ENCODE results near the gene DNAL4. TPM values are rescaled to one million over a fixed set of nuclear protein-coding genes. Genes with fewer than 3 reads are reported as not detected.

The DNAL4 gene
- total RNA-seq, 2 experiments from 2014 or later, result 6.7 to 7.4 TPM

GRCh38 chr22:38737302-38738060 is 56.5 kb downstream of the DNAL4 start:
- H3K4me1 Mint-ChIP-seq, result peaks cover 59% of the 10 kb centered on the region
- no peaks in the 10 kb centered on the region for H3K27me3 Mint-ChIP-seq
- no peak for DNase-seq
- H3K36me3 Mint-ChIP-seq, result peaks cover 23% of the 10 kb centered on the region
- peak overlapping the region; percentile 72 for H3K27ac Mint-ChIP-seq
- H3K4me3 Mint-ChIP-seq, result no peak overlapping the region
- H3K9me3 Mint-ChIP-seq, result no peaks in the 10 kb centered on the region

- H3K27me3 Mint-ChIP-seq, result no peaks in the 10 kb centered on the region
- H3K9me3 Mint-ChIP-seq, result no peaks in the 10 kb centered on the region
- DNase-seq, result no peak
- peak overlapping the region; percentile 72 for H3K27ac Mint-ChIP-seq
- peaks cover 16% of the 10 kb centered on the region for H3K36me3 Mint-ChIP-seq
- H3K4me1 Mint-ChIP-seq, result peaks cover 51% of the 10 kb centered on the region
- no peak overlapping the region for H3K4me3 Mint-ChIP-seq
These were observed 57.7 kb downstream of the DNAL4 start for GRCh38 chr22:38736257-38736570.

GRCh38 chr22:38735465-38736256 is 58.3 kb downstream of the DNAL4 start:
- no peaks in the 10 kb centered on the region for H3K27me3 Mint-ChIP-seq
- peaks cover 17% of the 10 kb centered on the region for H3K36me3 Mint-ChIP-seq
- peak overlapping the region; percentile 72 for H3K27ac Mint-ChIP-seq
- H3K4me1 Mint-ChIP-seq, result peaks cover 52% of the 10 kb centered on the region
- no peaks in the 10 kb centered on the region for H3K9me3 Mint-ChIP-seq
- H3K4me3 Mint-ChIP-seq, result no peak overlapping the region
- DNase-seq, result no peak

- Mint-ChIP-seq H3K4me3 (no peak overlapping the region), H3K9me3 (no peaks in the 10 kb centered on the region), H3K27me3 (no peaks in the 10 kb centered on the region), H3K4me1 (peaks cover 53% of the 10 kb centered on the region), H3K36me3 (peaks cover 20% of the 10 kb centered on the region), H3K27ac (peak overlapping the region; percentile 72)
- no peak for DNase-seq
These were observed 58.8 kb downstream of the DNAL4 start for GRCh38 chr22:38735126-38735464.

GRCh38 chr22:38734421-38735100 is 59.4 kb downstream of the DNAL4 start:
- DNase-seq, result no peak
- Mint-ChIP-seq H3K36me3 (peaks cover 21% of the 10 kb centered on the region), H3K9me3 (no peaks in the 10 kb centered on the region), H3K27me3 (no peaks in the 10 kb centered on the region), H3K4me3 (peak overlapping the region; percentile 0), H3K27ac (peak overlapping the region; percentile 72), H3K4me1 (peaks cover 48% of the 10 kb centered on the region)

- Mint-ChIP-seq H3K4me3 (no peak overlapping the region), H3K27ac (peak overlapping the region; percentile 72), H3K36me3 (peaks cover 21% of the 10 kb centered on the region), H3K4me1 (peaks cover 48% of the 10 kb centered on the region), H3K27me3 (no peaks in the 10 kb centered on the region), H3K9me3 (no peaks in the 10 kb centered on the region)
- no peak for DNase-seq
These were observed 60.1 kb downstream of the DNAL4 start for GRCh38 chr22:38733724-38734381.

- H3K27ac Mint-ChIP-seq, result peak overlapping the region; percentile 72
- no peaks in the 10 kb centered on the region for H3K27me3 Mint-ChIP-seq
- peaks cover 21% of the 10 kb centered on the region for H3K36me3 Mint-ChIP-seq
- no peak overlapping the region for H3K4me3 Mint-ChIP-seq
- H3K4me1 Mint-ChIP-seq, result peaks cover 47% of the 10 kb centered on the region
- DNase-seq, result peak; percentile 53
- H3K9me3 Mint-ChIP-seq, result no peaks in the 10 kb centered on the region
These were observed 60.6 kb downstream of the DNAL4 start for GRCh38 chr22:38733329-38733723.

- no peak overlapping the region for H3K4me3 Mint-ChIP-seq
- peaks cover 19% of the 10 kb centered on the region for H3K36me3 Mint-ChIP-seq
- H3K4me1 Mint-ChIP-seq, result peaks cover 37% of the 10 kb centered on the region
- no peaks in the 10 kb centered on the region for H3K27me3 Mint-ChIP-seq
- no peaks in the 10 kb centered on the region for H3K9me3 Mint-ChIP-seq
- no peak for DNase-seq
- peak overlapping the region; percentile 22 for H3K27ac Mint-ChIP-seq
These were observed 61.6 kb downstream of the DNAL4 start for GRCh38 chr22:38732251-38732815.

GRCh38 chr22:38731703-38732161 is 62.2 kb downstream of the DNAL4 start:
- Mint-ChIP-seq H3K27ac (peak overlapping the region; percentile 22), H3K27me3 (no peaks in the 10 kb centered on the region), H3K36me3 (peaks cover 18% of the 10 kb centered on the region), H3K9me3 (no peaks in the 10 kb centered on the region), H3K4me3 (no peak overlapping the region), H3K4me1 (peaks cover 33% of the 10 kb centered on the region)
- no peak for DNase-seq

GRCh38 chr22:38730411-38730871 is 63.5 kb downstream of the DNAL4 start:
- no peak for DNase-seq
- H3K27ac Mint-ChIP-seq, result peak overlapping the region; percentile 34
- peaks cover 26% of the 10 kb centered on the region for H3K4me1 Mint-ChIP-seq
- H3K27me3 Mint-ChIP-seq, result no peaks in the 10 kb centered on the region
- H3K4me3 Mint-ChIP-seq, result no peak overlapping the region
- no peaks in the 10 kb centered on the region for H3K9me3 Mint-ChIP-seq
- H3K36me3 Mint-ChIP-seq, result peaks cover 19% of the 10 kb centered on the region

- no peak for DNase-seq
- peaks cover 22% of the 10 kb centered on the region for H3K4me1 Mint-ChIP-seq
These were observed 64.0 kb downstream of the DNAL4 start for GRCh38 chr22:38729946-38730345.

GRCh38 chr22:38728871-38729796 is 64.8 kb downstream of the DNAL4 start:
- Mint-ChIP-seq H3K36me3 (peaks cover 24% of the 10 kb centered on the region), H3K27ac (peak overlapping the region; percentile 28)

More at GRCh38 chr22:38729946-38730345, 64.0 kb downstream of the DNAL4 start:
- H3K36me3 Mint-ChIP-seq, result peaks cover 23% of the 10 kb centered on the region
- H3K27ac Mint-ChIP-seq, result no peak overlapping the region
- H3K27me3 Mint-ChIP-seq, result no peaks in the 10 kb centered on the region
- no peaks in the 10 kb centered on the region for H3K9me3 Mint-ChIP-seq
- no peak overlapping the region for H3K4me3 Mint-ChIP-seq

More at GRCh38 chr22:38728871-38729796, 64.8 kb downstream of the DNAL4 start:
- Mint-ChIP-seq H3K27me3 (no peaks in the 10 kb centered on the region), H3K4me3 (no peak overlapping the region), H3K4me1 (peaks cover 22% of the 10 kb centered on the region), H3K9me3 (no peaks in the 10 kb centered on the region)
- DNase-seq, result no peak
